Neural cell (in vitro differentiated cells): ENCODE data around the gene HAO2. TPM values are rescaled to one million over a fixed set of nuclear protein-coding genes. Genes with fewer than 3 reads are reported as not detected.

Experiments
- H2AFZ ChIP-seq: fragments of 200-600, 300-800 bp; sonication (generic), shearing (Covaris generic); 2 replicates; pipeline ENCODE4 v1.6.0; 2014; ENCODE audit warnings: low read depth, mild to moderate bottlenecking, antibody characterized with exemption, low read length, moderate library complexity
- H3F3A ChIP-seq: fragments of 200-600 bp; shearing (Covaris generic); 2 replicates; pipeline ENCODE4 v1.6.1; 2016; ENCODE audit warnings: mild to moderate bottlenecking, moderate library complexity, mixed read lengths, antibody characterized with exemption, low read length; ENCODE audit not compliant: insufficient read depth, poor library complexity, severe bottlenecking
- H3K27ac ChIP-seq: fragments of 200-600, 300-800 bp; sonication (generic), shearing (Covaris generic); 2 replicates; pipeline ENCODE4 v1.5.1; 2014; ENCODE audit warnings: mild to moderate bottlenecking, low read length, moderate library complexity
- H3K27me3 ChIP-seq: fragments of 300-800, 200-600 bp; sonication (generic), shearing (Covaris generic); 2 replicates; pipeline ENCODE4 v1.6.0; 2014; ENCODE audit warnings: mild to moderate bottlenecking, low read depth, low read length, moderate library complexity; ENCODE audit not compliant: insufficient read depth
- H3K36me3 ChIP-seq: fragments of 300-800, 200-600 bp; sonication (generic), shearing (Covaris generic); 2 replicates; pipeline ENCODE4 v1.5.1; 2014; ENCODE audit warnings: mild to moderate bottlenecking, antibody characterized with exemption, low read length, moderate library complexity; ENCODE audit not compliant: insufficient read depth
- H3K4me2 ChIP-seq: fragments of 300-800, 200-600 bp; sonication (generic), shearing (Covaris generic); 2 replicates; pipeline ENCODE4 v1.6.0; 2014; ENCODE audit warnings: mild to moderate bottlenecking, low read length
- H3K4me3 ChIP-seq: fragments of 300-800, 200-600 bp; sonication (generic), shearing (Covaris generic); 2 replicates; pipeline ENCODE4 v1.5.1; 2014; ENCODE audit warnings: mild to moderate bottlenecking, low read length, moderate library complexity
- H3K79me2 ChIP-seq: fragments of 200-600 bp; shearing (Covaris generic); replicated peaks from 2 replicates; pipeline ENCODE4 v1.6.0; 2014; ENCODE audit warnings: mild to moderate bottlenecking, low read length, moderate library complexity; ENCODE audit not compliant: insufficient read depth
- H3K9ac ChIP-seq: fragments of 300-800, 200-600 bp; sonication (generic), shearing (Covaris generic); 2 replicates; pipeline ENCODE4 v1.6.1; 2016; ENCODE audit warnings: mild to moderate bottlenecking, low read length, mixed read lengths
- H3K9me2 ChIP-seq: fragments of 200-600 bp; shearing (Covaris generic); 2 replicates; pipeline ENCODE4 v1.6.1; 2016; ENCODE audit warnings: mild to moderate bottlenecking, low read length, mixed read lengths; ENCODE audit not compliant: insufficient read depth
- H3K9me3 ChIP-seq: fragments of 200-600, 300-800 bp; sonication (generic), shearing (Covaris generic); 2 replicates; pipeline ENCODE4 v1.6.1; 2016; ENCODE audit warnings: mild to moderate bottlenecking, mixed run types, low read length, moderate library complexity, mixed read lengths
- H4K20me1 ChIP-seq: fragments of 200-600 bp; shearing (Covaris generic); 2 replicates; pipeline ENCODE4 v1.6.1; 2016; ENCODE audit warnings: mild to moderate bottlenecking, mixed run types; ENCODE audit not compliant: insufficient read depth
- EP300 ChIP-seq: fragments of 450-650 bp; conservative IDR thresholded peaks from 2 replicates; pipeline ENCODE4 v1.6.1; 2014; ENCODE audit warnings: antibody characterized with exemption, mild to moderate bottlenecking, moderate library complexity; ENCODE audit not compliant: poor library complexity, severe bottlenecking
- EZH2 ChIP-seq: fragments of 200-600, 300-800 bp; shearing (Covaris generic), sonication (generic); IDR thresholded peaks from 2 replicates; pipeline ENCODE4 v1.6.1; 2014; ENCODE audit warnings: antibody characterized with exemption, low read length, borderline replicate concordance, mild to moderate bottlenecking; ENCODE audit not compliant: insufficient read depth, poor library complexity, severe bottlenecking
- MXI1 ChIP-seq: fragments of 450-650 bp; conservative IDR thresholded peaks from 2 replicates; pipeline ENCODE4 v1.6.1; 2014; ENCODE audit warnings: antibody characterized with exemption, mild to moderate bottlenecking; ENCODE audit not compliant: poor library complexity, severe bottlenecking
- POLR2AphosphoS5 ChIP-seq: IDR thresholded peaks from 2 replicates; pipeline ENCODE4 v1.6.1; 2012
- RAD21 ChIP-seq: fragments of 450-650 bp; conservative IDR thresholded peaks from 2 replicates; pipeline ENCODE4 v1.6.1; 2014; ENCODE audit warnings: antibody characterized with exemption, mild to moderate bottlenecking, moderate library complexity
- REST ChIP-seq: IDR thresholded peaks from 2 replicates; pipeline ENCODE4 v1.6.1; 2012; ENCODE audit warnings: borderline replicate concordance
- SMC3 ChIP-seq: fragments of 450-650 bp; conservative IDR thresholded peaks from 2 replicates; pipeline ENCODE4 v1.6.1; 2014; ENCODE audit warnings: antibody characterized with exemption, mild to moderate bottlenecking, moderate library complexity; ENCODE audit not compliant: poor library complexity
- TAF1 ChIP-seq: IDR thresholded peaks from 2 replicates; pipeline ENCODE4 v1.6.1; 2012; ENCODE audit warnings: low read depth
- polyA plus RNA-seq: library from polyadenylated mRNA; depleted of rRNA; stranded (reverse); fragments of >200 nt; gene quantifications from 2 replicates; pipeline ENCODE4 v1.2.3, GENCODE V29; 2014
- TF ChIP-seq, protein P1 (sequence below): fragments of 450-650 bp; IDR thresholded peaks from 2 replicates; pipeline ENCODE4 v1.5.1; 2014; ENCODE audit warnings: antibody characterized with exemption, mild to moderate bottlenecking, moderate library complexity; ENCODE audit not compliant: poor library complexity, severe bottlenecking

The HAO2 gene
- polyA plus RNA-seq, 1 donor from 2014 or later = not detected

GRCh38 chr1:119324198-119324597 is 44.4 kb upstream of the HAO2 start:
- no peaks in the 10 kb centered on the region for H4K20me1 ChIP-seq
- TF ChIP-seq RAD21 (no peak), EP300 (no peak), SMC3 (no peak), REST (no peak), TAF1 (no peak), POLR2AphosphoS5 (no peak), MXI1 (no peak), EZH2 (no peak)
- TF ChIP-seq, protein P1, sequence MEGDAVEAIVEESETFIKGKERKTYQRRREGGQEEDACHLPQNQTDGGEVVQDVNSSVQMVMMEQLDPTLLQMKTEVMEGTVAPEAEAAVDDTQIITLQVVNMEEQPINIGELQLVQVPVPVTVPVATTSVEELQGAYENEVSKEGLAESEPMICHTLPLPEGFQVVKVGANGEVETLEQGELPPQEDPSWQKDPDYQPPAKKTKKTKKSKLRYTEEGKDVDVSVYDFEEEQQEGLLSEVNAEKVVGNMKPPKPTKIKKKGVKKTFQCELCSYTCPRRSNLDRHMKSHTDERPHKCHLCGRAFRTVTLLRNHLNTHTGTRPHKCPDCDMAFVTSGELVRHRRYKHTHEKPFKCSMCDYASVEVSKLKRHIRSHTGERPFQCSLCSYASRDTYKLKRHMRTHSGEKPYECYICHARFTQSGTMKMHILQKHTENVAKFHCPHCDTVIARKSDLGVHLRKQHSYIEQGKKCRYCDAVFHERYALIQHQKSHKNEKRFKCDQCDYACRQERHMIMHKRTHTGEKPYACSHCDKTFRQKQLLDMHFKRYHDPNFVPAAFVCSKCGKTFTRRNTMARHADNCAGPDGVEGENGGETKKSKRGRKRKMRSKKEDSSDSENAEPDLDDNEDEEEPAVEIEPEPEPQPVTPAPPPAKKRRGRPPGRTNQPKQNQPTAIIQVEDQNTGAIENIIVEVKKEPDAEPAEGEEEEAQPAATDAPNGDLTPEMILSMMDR = no peak
- no peaks in the 10 kb centered on the region for H3F3A ChIP-seq
- H3K27me3 ChIP-seq = no peaks in the 10 kb centered on the region
- H2AFZ ChIP-seq = no peak overlapping the region
- H3K36me3 ChIP-seq = no peaks in the 10 kb centered on the region
- H3K79me2 ChIP-seq = no peaks in the 10 kb centered on the region
- H3K9ac ChIP-seq = no peak overlapping the region
- no peaks in the 10 kb centered on the region for H3K9me3 ChIP-seq
- no peak overlapping the region for H3K4me2 ChIP-seq
- no peak overlapping the region for H3K4me3 ChIP-seq
- no peaks in the 10 kb centered on the region for H3K9me2 ChIP-seq
- no peak overlapping the region for H3K27ac ChIP-seq

DNA sequence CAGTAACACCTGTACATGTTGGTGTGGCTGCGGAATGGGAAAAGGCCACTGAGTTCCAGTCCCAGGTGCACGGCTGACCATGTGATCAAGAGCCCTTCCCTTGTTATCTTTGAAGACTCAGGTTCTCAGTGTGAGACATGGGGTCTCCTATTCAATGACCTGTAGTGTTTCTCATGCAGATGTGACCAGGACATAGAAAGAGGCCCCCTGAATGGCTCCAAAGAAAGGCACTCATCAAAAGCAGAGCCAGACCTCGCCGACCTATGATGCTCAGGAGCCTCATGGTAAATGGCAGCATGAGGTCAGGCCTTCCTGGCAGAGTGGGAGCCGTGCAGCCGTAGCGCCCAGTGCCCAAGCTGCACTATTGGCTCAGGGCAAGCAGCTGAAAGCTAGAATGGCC is 42.3 kb upstream of the HAO2 start:
- H3K27ac ChIP-seq = no peak overlapping the region
- H3K4me2 ChIP-seq = no peak overlapping the region
- no peaks in the 10 kb centered on the region for H3K36me3 ChIP-seq
- H3K9me3 ChIP-seq = no peaks in the 10 kb centered on the region
- H3K4me3 ChIP-seq = no peak overlapping the region
- H3K9ac ChIP-seq = no peak overlapping the region
- no peaks in the 10 kb centered on the region for H3K27me3 ChIP-seq
- no peak overlapping the region for H2AFZ ChIP-seq
- no peaks in the 10 kb centered on the region for H4K20me1 ChIP-seq
- no peaks in the 10 kb centered on the region for H3F3A ChIP-seq
- TF ChIP-seq EP300 (no peak), REST (no peak), SMC3 (no peak), POLR2AphosphoS5 (no peak), MXI1 (no peak), EZH2 (no peak), RAD21 (no peak), TAF1 (no peak)
- TF ChIP-seq, protein P1 = no peak
- H3K79me2 ChIP-seq = no peaks in the 10 kb centered on the region
- H3K9me2 ChIP-seq = no peaks in the 10 kb centered on the region
